GM21447 (cell line): ENCODE measurements around the gene COL6A1.
"Not testable (repeated sequence)": the region's sequence is repeated elsewhere in the genome, so short reads cannot be mapped to it uniquely, and the experiment has no call there.

Experiments used
- ATAC-seq: cut with Tn5 transposase; IDR thresholded peaks from one replicate; pipeline ENCODE4 v1.9.1; 2021; ENCODE audit not compliant: unreplicated experiment

The COL6A1 gene

GRCh38 chr21:46045154-46045553 is 63.6 kb downstream of the COL6A1 start:
- no peak for ATAC-seq

- ATAC-seq = no peak
Measured at GRCh38 chr21:46046471-46046870, 64.9 kb downstream of the COL6A1 start.

- ATAC-seq = not testable (repeated sequence)
Measured at GRCh38 chr21:46046906-46047305, 65.3 kb downstream of the COL6A1 start.

GRCh38 chr21:46048926-46049889 is 67.6 kb downstream of the COL6A1 start:
- no peak for ATAC-seq

- ATAC-seq = no peak
Measured at GRCh38 chr21:46049890-46050667, 68.5 kb downstream of the COL6A1 start.

- ATAC-seq = no peak
Measured at GRCh38 chr21:46050668-46051378, 69.3 kb downstream of the COL6A1 start.

GRCh38 chr21:46051379-46051770 is 69.8 kb downstream of the COL6A1 start:
- no peak for ATAC-seq

- no peak for ATAC-seq
Measured at GRCh38 chr21:46051821-46052675, 70.5 kb downstream of the COL6A1 start.

- ATAC-seq = no peak
Measured at GRCh38 chr21:46052703-46053651, 71.4 kb downstream of the COL6A1 start.

GRCh38 chr21:46054031-46054430 is 72.5 kb downstream of the COL6A1 start:
- ATAC-seq = no peak

- no peak for ATAC-seq
Measured at GRCh38 chr21:46054451-46054881, 72.9 kb downstream of the COL6A1 start.
